ENCODE data around the gene POR. TPM values are rescaled to one million over a fixed set of nuclear protein-coding genes. Genes with fewer than 3 reads are reported as not detected.

The POR gene
- total and polyA plus RNA-seq, 2 of the 13 experiments (the other 11 are each of a cell fraction or from before 2014, with no cell fraction given): 145 to 266 TPM

DNA sequence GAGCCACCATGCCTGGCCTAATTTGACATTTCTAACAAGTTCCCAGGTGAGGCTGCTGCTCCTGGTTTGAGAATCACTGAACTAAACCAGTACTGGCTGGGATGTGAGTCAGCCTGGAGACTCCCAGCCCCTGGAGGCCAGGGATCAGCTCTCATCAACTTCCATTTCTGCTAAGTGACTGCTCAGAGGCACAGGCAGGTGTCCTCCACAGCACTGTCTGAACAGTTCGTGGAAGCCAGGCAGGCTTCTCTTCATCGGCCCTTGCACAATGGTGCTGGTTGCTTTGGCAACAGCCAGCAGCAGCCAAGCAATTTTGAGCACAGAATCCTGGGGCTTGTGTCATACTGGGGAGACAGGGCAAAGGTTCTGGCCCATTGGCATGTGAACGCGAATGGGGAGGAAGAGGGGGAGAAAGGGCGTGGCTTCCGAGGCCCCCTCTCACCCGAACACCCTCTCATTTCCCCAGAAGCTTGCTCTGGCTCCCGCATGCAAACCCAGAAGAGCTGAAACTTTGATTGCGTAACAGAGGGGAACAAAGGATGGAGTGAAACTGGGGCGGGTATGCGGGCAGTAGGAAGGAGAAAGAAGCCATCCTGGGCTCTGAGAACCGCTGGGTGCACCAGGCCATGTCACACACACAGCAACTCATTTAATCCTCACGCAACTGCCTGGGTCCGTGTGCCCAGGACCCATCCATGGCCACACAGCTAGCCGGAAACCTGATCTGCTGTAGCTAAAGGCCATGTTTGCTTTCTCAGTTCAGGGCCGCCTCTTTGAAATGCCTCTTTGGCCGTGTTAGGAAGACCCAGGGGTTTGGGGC lies 9.0 kb upstream of the POR start (continued):
- TF ChIP-seq MAZ (IDR thresholded peaks at IDR 0.05; ENCODE audit: borderline replicate concordance, low read depth, low read length) (peak; percentile 93), MAZ (CRISPR knock-in tag; IDR thresholded peaks at IDR 0.05; ENCODE audit: low read depth) (peak; percentile 75; the same call in 1 of the 2 replicates), ARNT2 (CRISPR knock-in tag; IDR thresholded peaks at IDR 0.05; ENCODE audit: low read depth) (peak; percentile 41; the same call in 1 of the 2 replicates), ZNF607 (CRISPR knock-in tag; IDR thresholded peaks at IDR 0.05; ENCODE audit: borderline replicate concordance) (0 out of 2 replicates have a peak, but pooled peaks have one; percentile 20), ZNF317 (CRISPR knock-in tag; IDR thresholded peaks at IDR 0.05) (peak; percentile 58), ZNF331 (CRISPR knock-in tag; IDR thresholded peaks at IDR 0.05) (peak; percentile 88), ZSCAN25 (CRISPR knock-in tag; IDR thresholded peaks at IDR 0.05) (no peak), ZNF441 (CRISPR knock-in tag; IDR thresholded peaks at IDR 0.05; ENCODE audit: borderline replicate concordance) (0 out of 2 replicates have a peak, but pooled peaks have one; percentile 12), KDM1A (CRISPR knock-in tag; IDR thresholded peaks at IDR 0.05) (peak; percentile 90; the same call in 1 of the 2 replicates), CHCHD3 (CRISPR knock-in tag; IDR thresholded peaks at IDR 0.05) (no peak), GTF3A (CRISPR knock-in tag; conservative IDR thresholded peaks at IDR 0.05) (0 out of 2 replicates have a peak, but pooled peaks have one; percentile 38), HNRNPL (IDR thresholded peaks at IDR 0.05; ENCODE audit: low read depth, low read length) (peak; percentile 87; the same call in 1 of the 2 replicates), ZZZ3 (CRISPR knock-in tag; IDR thresholded peaks at IDR 0.05; ENCODE audit: borderline replicate concordance) (0 out of 2 replicates have a peak, but pooled peaks have one; percentile 30), ZNF138 (CRISPR knock-in tag; IDR thresholded peaks at IDR 0.05; ENCODE audit: low read depth) (no peak), ZNF75D (CRISPR knock-in tag; IDR thresholded peaks at IDR 0.05; ENCODE audit: borderline replicate concordance) (no peak), MYC (CRISPR knock-in tag; IDR thresholded peaks at IDR 0.05; ENCODE audit: borderline replicate concordance) (peak; percentile 75; the same call in 1 of the 2 replicates), ZNF282 (IDR thresholded peaks at IDR 0.05; ENCODE audit: partially characterized antibody) (no peak), ZNF224 (CRISPR knock-in tag; IDR thresholded peaks at IDR 0.05) (no peak), ZNF34 (CRISPR knock-in tag; IDR thresholded peaks at IDR 0.05; ENCODE audit: borderline replicate concordance) (0 out of 2 replicates have a peak, but pooled peaks have one; percentile 22), CBFB (CRISPR knock-in tag; IDR thresholded peaks at IDR 0.05) (peak; percentile 83; the same call in 1 of the 2 replicates), ZNF558 (CRISPR knock-in tag; IDR thresholded peaks at IDR 0.05; ENCODE audit: borderline replicate concordance) (no peak), NR2F1 (CRISPR knock-in tag; IDR thresholded peaks at IDR 0.05) (peak; percentile 62 to 66), KLF6 (CRISPR knock-in tag; IDR thresholded peaks at IDR 0.05) (peak; percentile 92)
- TF ChIP-seq, protein P1, sequence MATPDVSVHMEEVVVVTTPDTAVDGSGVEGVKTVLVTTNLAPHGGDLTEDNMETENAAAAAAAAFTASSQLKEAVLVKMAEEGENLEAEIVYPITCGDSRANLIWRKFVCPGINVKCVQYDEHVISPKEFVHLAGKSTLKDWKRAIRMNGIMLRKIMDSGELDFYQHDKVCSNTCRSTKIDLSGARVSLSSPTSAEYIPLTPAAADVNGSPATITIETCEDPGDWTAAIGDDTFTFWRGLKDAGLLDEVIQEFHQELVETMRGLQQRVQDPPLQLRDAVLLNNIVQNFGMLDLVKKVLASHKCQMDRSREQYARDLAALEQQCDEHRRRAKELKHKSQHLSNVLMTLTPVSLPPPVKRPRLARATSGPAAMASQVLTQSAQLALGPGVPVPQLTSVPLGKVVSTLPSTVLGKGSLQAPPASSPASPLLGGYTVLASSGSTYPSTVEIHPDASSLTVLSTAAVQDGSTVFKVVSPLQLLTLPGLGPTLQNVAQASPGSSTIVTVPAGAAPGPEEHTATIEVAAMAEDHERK (CRISPR knock-in tag; IDR thresholded peaks at IDR 0.05; ENCODE audit: low read depth): 0 out of 2 replicates have a peak, but pooled peaks have one; percentile 5
- TF ChIP-seq, protein P2, sequence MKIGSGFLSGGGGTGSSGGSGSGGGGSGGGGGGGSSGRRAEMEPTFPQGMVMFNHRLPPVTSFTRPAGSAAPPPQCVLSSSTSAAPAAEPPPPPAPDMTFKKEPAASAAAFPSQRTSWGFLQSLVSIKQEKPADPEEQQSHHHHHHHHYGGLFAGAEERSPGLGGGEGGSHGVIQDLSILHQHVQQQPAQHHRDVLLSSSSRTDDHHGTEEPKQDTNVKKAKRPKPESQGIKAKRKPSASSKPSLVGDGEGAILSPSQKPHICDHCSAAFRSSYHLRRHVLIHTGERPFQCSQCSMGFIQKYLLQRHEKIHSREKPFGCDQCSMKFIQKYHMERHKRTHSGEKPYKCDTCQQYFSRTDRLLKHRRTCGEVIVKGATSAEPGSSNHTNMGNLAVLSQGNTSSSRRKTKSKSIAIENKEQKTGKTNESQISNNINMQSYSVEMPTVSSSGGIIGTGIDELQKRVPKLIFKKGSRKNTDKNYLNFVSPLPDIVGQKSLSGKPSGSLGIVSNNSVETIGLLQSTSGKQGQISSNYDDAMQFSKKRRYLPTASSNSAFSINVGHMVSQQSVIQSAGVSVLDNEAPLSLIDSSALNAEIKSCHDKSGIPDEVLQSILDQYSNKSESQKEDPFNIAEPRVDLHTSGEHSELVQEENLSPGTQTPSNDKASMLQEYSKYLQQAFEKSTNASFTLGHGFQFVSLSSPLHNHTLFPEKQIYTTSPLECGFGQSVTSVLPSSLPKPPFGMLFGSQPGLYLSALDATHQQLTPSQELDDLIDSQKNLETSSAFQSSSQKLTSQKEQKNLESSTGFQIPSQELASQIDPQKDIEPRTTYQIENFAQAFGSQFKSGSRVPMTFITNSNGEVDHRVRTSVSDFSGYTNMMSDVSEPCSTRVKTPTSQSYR (CRISPR knock-in tag; IDR thresholded peaks at IDR 0.05; ENCODE audit: borderline replicate concordance): peak; percentile 43; the same call in 1 of the 2 replicates
